GM18517 (cell line): ENCODE data around the gene PGBD1.
A peak's percentile ranks its signal among the peaks of the same experiment; 100 is the strongest.

Source experiments
- ATAC-seq: cut with Tn5 transposase; IDR thresholded peaks from one replicate; pipeline ENCODE4 v1.9.1; 2021; ENCODE audit warnings: mild to moderate bottlenecking, moderate library complexity; ENCODE audit not compliant: unreplicated experiment

Gene PGBD1

GRCh38 chr6:28333599-28334018 is 52.2 kb downstream of the PGBD1 start:
- ATAC-seq, result no peak

GRCh38 chr6:28334286-28335039 is 53.1 kb downstream of the PGBD1 start:
- no peak for ATAC-seq

- no peak for ATAC-seq
Measured at GRCh38 chr6:28335040-28335563, 53.7 kb downstream of the PGBD1 start.

- ATAC-seq, result peak; percentile 81
Measured at GRCh38 chr6:28335564-28336283, 54.4 kb downstream of the PGBD1 start, which contains the start of gene ZSCAN31. Gene ZSCAN31 (minus strand): TSS chr6:28336148. CDS start chr6:28329683, 6,465 bp downstream.

GRCh38 chr6:28336284-28337120 is 55.1 kb downstream of the PGBD1 start:
- ATAC-seq, result peak; percentile 3

- ATAC-seq, result no peak
Measured at GRCh38 chr6:28337121-28337520, 55.7 kb downstream of the PGBD1 start.

GRCh38 chr6:28340310-28341095 is 59.1 kb downstream of the PGBD1 start:
- ATAC-seq, result no peak

GRCh38 chr6:28343898-28344677 is 62.7 kb downstream of the PGBD1 start:
- no peak for ATAC-seq

- ATAC-seq, result no peak
Measured at GRCh38 chr6:28345201-28345600, 63.8 kb downstream of the PGBD1 start.

- no peak for ATAC-seq
Measured at GRCh38 chr6:28347119-28347518, 65.7 kb downstream of the PGBD1 start.

GRCh38 chr6:28349344-28349891 is 68.0 kb downstream of the PGBD1 start:
- ATAC-seq, result peak; percentile 27

GRCh38 chr6:28349892-28350737 is 68.7 kb downstream of the PGBD1 start, which contains the start of gene ZKSCAN3:
Gene ZKSCAN3 (plus strand): TSS chr6:28349947. CDS start chr6:28359587, 9,640 bp downstream.
- ATAC-seq, result peak; percentile 83

GRCh38 chr6:28351087-28351486 is 69.7 kb downstream of the PGBD1 start:
- ATAC-seq, result no peak

- ATAC-seq, result no peak
Measured at GRCh38 chr6:28351493-28351925, 70.1 kb downstream of the PGBD1 start.
